NK-92 treated with Interleukin-12 subunit alpha and Interleukin-12 subunit beta, amount 100 ng/mL, for 24 hours (cell line): ENCODE data around the gene LARP4B.

Source experiments
- DNase-seq: peaks from one replicate; lab custom pipeline; 2025; lab: John Stamatoyannopoulos, UW

The LARP4B gene

DNA sequence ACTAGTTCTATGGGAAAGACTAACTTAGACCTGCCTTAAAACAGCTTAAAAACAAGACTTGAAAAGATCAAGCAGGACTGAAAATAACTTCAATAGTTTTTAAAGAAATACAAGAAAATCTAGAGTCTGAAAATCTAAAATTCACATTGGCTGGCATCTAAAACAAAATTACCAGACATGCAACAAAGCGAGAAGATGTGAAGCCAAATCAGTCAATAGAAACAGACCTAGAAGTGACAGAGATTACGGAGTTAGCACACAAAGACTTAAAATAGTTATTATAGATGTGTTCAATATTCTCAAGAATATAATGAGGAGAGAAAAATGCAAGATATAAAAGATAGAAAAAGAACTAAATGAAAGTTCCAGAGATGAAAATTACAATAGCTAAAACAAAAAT, 163.7 kb downstream of the LARP4B start:
- DNase-seq: no peak

- no peak for DNase-seq
These were observed 164.3 kb downstream of the LARP4B start for GRCh38 chr10:767211-767610.

GRCh38 chr10:761376-761775, 170.1 kb downstream of the LARP4B start:
- DNase-seq: no peak

DNA sequence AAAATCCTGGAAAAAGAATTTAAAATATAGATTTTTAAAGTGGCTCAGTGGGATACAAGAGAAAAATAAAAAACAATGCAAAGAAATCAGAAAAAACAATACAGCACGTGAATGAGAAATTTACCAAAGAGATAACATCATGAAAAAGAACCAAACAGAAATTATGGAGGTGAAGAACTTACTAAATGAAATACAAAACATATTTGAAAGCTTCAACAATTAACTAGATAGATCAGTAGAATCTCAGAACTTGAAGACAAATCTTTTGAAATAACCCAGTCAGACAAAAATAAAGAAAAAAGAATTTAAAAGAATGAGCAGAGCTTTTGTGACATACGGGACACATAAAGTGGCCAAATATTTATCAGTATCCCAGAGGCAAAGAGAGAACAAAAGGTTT, 170.9 kb downstream of the LARP4B start:
- no peak for DNase-seq

- no peak for DNase-seq
These were observed 171.5 kb downstream of the LARP4B start for GRCh38 chr10:759898-760477.
